CD4-positive, alpha-beta T cell treated with Interleukin-12 subunit alpha and Interleukin-12 subunit beta, for 1 hour (primary cell): Measurements from ENCODE around the gene ARHGAP26.
"Not testable (repeated sequence)": the region's sequence is repeated elsewhere in the genome, so short reads cannot be mapped to it uniquely, and the experiment has no call there.

Experiments
- DNase-seq: peaks from one replicate; pipeline ENCODE4 v3.0.0-alpha.2; 2020

ARHGAP26 gene

GRCh38 chr5:142970440-142971030 lies 200.4 kb downstream of the ARHGAP26 start:
- DNase-seq: no peak

GRCh38 chr5:142971303-142972013 lies 201.3 kb downstream of the ARHGAP26 start:
- DNase-seq: no peak

- DNase-seq: no peak
Observed at GRCh38 chr5:142972064-142972570, 201.9 kb downstream of the ARHGAP26 start.

- DNase-seq: no peak
Observed at GRCh38 chr5:142973932-142974331, 203.8 kb downstream of the ARHGAP26 start.

GRCh38 chr5:142974409-142974808 lies 204.2 kb downstream of the ARHGAP26 start:
- no peak for DNase-seq

- DNase-seq: no peak
Observed at GRCh38 chr5:142976861-142977260, 206.7 kb downstream of the ARHGAP26 start.

- peak; percentile 76 for DNase-seq
Observed at GRCh38 chr5:142977363-142978051, 207.3 kb downstream of the ARHGAP26 start.

GRCh38 chr5:142978252-142978651 lies 208.1 kb downstream of the ARHGAP26 start:
- no peak for DNase-seq

- no peak for DNase-seq
Observed at GRCh38 chr5:142978726-142979125, 208.5 kb downstream of the ARHGAP26 start.

GRCh38 chr5:142979636-142980035 lies 209.5 kb downstream of the ARHGAP26 start:
- DNase-seq: no peak

- DNase-seq: no peak
Observed at GRCh38 chr5:142981475-142981874, 211.3 kb downstream of the ARHGAP26 start.

GRCh38 chr5:142981886-142982820 lies 212.0 kb downstream of the ARHGAP26 start:
- DNase-seq: no peak

- DNase-seq: no peak
Observed at GRCh38 chr5:142982821-142983200, 212.6 kb downstream of the ARHGAP26 start.

- no peak for DNase-seq
Observed at GRCh38 chr5:142984011-142984410, 213.8 kb downstream of the ARHGAP26 start.

- no peak for DNase-seq
Observed at GRCh38 chr5:142984525-142984924, 214.3 kb downstream of the ARHGAP26 start.

GRCh38 chr5:142989270-142989669 lies 219.1 kb downstream of the ARHGAP26 start:
- not testable (repeated sequence) for DNase-seq

- DNase-seq: not testable (repeated sequence)
Observed at GRCh38 chr5:142990073-142990472, 219.9 kb downstream of the ARHGAP26 start.

- DNase-seq: no peak
Observed at GRCh38 chr5:142994218-142994617, 224.0 kb downstream of the ARHGAP26 start.

- DNase-seq: not testable (repeated sequence)
Observed at GRCh38 chr5:142995621-142996020, 225.4 kb downstream of the ARHGAP26 start.

- no peak for DNase-seq
Observed at GRCh38 chr5:142997591-142997990, 227.4 kb downstream of the ARHGAP26 start.

GRCh38 chr5:142998316-142999020 lies 228.3 kb downstream of the ARHGAP26 start:
- no peak for DNase-seq

GRCh38 chr5:143000551-143000950 lies 230.4 kb downstream of the ARHGAP26 start:
- DNase-seq: not testable (repeated sequence)
